Measurements from ENCODE around the gene ZNF740.
A peak's percentile ranks its signal among the peaks of the same experiment; 100 is the strongest.

GRCh38 chr12:53180220-53180930 is at the start of gene ZNF740, which contains the start of gene CSAD:
- TF ChIP-seq POLR2A (IDR thresholded peaks at IDR 0.05) = peak; percentile 60 to 81 (median 78)
- TF ChIP-seq, protein P1, sequence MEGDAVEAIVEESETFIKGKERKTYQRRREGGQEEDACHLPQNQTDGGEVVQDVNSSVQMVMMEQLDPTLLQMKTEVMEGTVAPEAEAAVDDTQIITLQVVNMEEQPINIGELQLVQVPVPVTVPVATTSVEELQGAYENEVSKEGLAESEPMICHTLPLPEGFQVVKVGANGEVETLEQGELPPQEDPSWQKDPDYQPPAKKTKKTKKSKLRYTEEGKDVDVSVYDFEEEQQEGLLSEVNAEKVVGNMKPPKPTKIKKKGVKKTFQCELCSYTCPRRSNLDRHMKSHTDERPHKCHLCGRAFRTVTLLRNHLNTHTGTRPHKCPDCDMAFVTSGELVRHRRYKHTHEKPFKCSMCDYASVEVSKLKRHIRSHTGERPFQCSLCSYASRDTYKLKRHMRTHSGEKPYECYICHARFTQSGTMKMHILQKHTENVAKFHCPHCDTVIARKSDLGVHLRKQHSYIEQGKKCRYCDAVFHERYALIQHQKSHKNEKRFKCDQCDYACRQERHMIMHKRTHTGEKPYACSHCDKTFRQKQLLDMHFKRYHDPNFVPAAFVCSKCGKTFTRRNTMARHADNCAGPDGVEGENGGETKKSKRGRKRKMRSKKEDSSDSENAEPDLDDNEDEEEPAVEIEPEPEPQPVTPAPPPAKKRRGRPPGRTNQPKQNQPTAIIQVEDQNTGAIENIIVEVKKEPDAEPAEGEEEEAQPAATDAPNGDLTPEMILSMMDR (IDR thresholded peaks at IDR 0.05) = peak in 1 of 7 experiments; percentile 6

All from body of pancreas (tissue), 4 donors.